PC-3 (cell line): Measurements from ENCODE around the gene TOM1L2. TPM values are rescaled to one million over a fixed set of nuclear protein-coding genes. Genes with fewer than 3 reads are reported as not detected.

Source experiments
- ATAC-seq: fragments of 200-7000 bp; cut with Tn5 transposase; 2 replicates; pipeline ENCODE4 v1.9.1; 2020; ENCODE audit warnings: mild to moderate bottlenecking, moderate library complexity
- BruUV-seq: library from RNA; stranded (reverse); fragments of 400-500 nt; replicated peaks from 2 replicates; lab custom pipeline; 2021; lab: Mats Ljungman, UMichigan
- CTCF ChIA-PET: fragments of 300-600 bp; sonication (Branson Sonifier 250); formaldehyde crosslinking; loops from one replicate; lab custom pipeline; 2022; ENCODE audit warnings: antibody characterized with exemption; lab: Charles Lee
- POLR2A ChIA-PET: fragments of 300-600 bp; sonication (Branson Sonifier 250); formaldehyde crosslinking; loops from one replicate; lab custom pipeline; 2022; ENCODE audit warnings: antibody characterized with exemption; ENCODE audit not compliant: unreplicated experiment; lab: Charles Lee
- DNase-seq: peaks from one replicate; pipeline ENCODE4 v3.0.0-alpha.2; 2015
- H2AFZ ChIP-seq: fragments of 300-600 bp; sonication (generic); 2 replicates; pipeline ENCODE4 v1.6.0; 2016; ENCODE audit warnings: antibody characterized with exemption, low read length
- H3F3A ChIP-seq: fragments of 300-600 bp; sonication (generic); one replicate; pipeline ENCODE4 v1.6.0; 2017; ENCODE audit warnings: antibody characterized with exemption, low read length, control low read depth, mild to moderate bottlenecking; ENCODE audit not compliant: unreplicated experiment
- H3K27ac ChIP-seq: fragments of 300-600 bp; sonication (generic); 2 replicates; pipeline ENCODE4 v1.5.1; 2016; ENCODE audit warnings: mild to moderate bottlenecking, low read length
- H3K27me3 ChIP-seq: fragments of 300-600 bp; sonication (generic); 2 replicates; pipeline ENCODE4 v1.6.1; 2016; ENCODE audit warnings: low read length, mixed read lengths
- H3K36me3 ChIP-seq: fragments of 300-600 bp; sonication (generic); 2 replicates; pipeline ENCODE4 v1.6.1; 2016; ENCODE audit warnings: low read depth, mixed run types, low read length, mixed read lengths
- H3K4me1 ChIP-seq: fragments of 300-600 bp; sonication (generic); 2 replicates; pipeline ENCODE4 v1.5.1; 2016; ENCODE audit warnings: low read length; ENCODE audit not compliant: insufficient read depth
- H3K4me2 ChIP-seq: fragments of 300-600 bp; sonication (generic); 2 replicates; pipeline ENCODE4 v1.6.0; 2016; ENCODE audit warnings: low read length
- H3K4me3 ChIP-seq: fragments of 300-600 bp; sonication (generic); 2 replicates; pipeline ENCODE4 v1.5.1; 2016; ENCODE audit warnings: mild to moderate bottlenecking, low read length, mixed read lengths
- H3K79me2 ChIP-seq: fragments of 300-600 bp; sonication (generic); 2 replicates; pipeline ENCODE4 v1.6.1; 2017; ENCODE audit warnings: low read length, mixed read lengths
- H3K9ac ChIP-seq: fragments of 300-600 bp; sonication (generic); 2 replicates; pipeline ENCODE4 v1.6.0; 2016; ENCODE audit warnings: mild to moderate bottlenecking, low read length
- H3K9me2 ChIP-seq: fragments of 300-600 bp; sonication (generic); replicated peaks from 2 replicates; pipeline ENCODE4 v1.6.1; 2016; ENCODE audit warnings: mixed run types, low read length, mixed read lengths
- H3K9me3 ChIP-seq: fragments of 300-600 bp; sonication (generic); 2 replicates; pipeline ENCODE4 v1.6.1; 2016; ENCODE audit warnings: low read length, mixed read lengths
- H4K20me1 ChIP-seq: fragments of 300-600 bp; sonication (generic); 2 replicates; pipeline ENCODE4 v1.6.1; 2016; ENCODE audit warnings: low read length, mixed read lengths
- EZH2 ChIP-seq: fragments of 300-600 bp; sonication (generic); IDR thresholded peaks from one replicate; pipeline ENCODE4 v1.6.1; 2017; ENCODE audit warnings: antibody characterized with exemption, mild to moderate bottlenecking, low read length; ENCODE audit not compliant: unreplicated experiment
- EZH2phosphoT487 ChIP-seq: fragments of 300-600 bp; sonication (generic); IDR thresholded peaks from 2 replicates; pipeline ENCODE4 v1.6.1; 2018; ENCODE audit warnings: mild to moderate bottlenecking, antibody characterized with exemption, low read length, borderline replicate concordance
- intact Hi-C: fragments of 100-400 bp; cut with micrococcal nuclease; formaldehyde crosslinking; loops from 2 replicates; pipeline ENCODE4 v1.9.0; 2023
- total RNA-seq: library from RNA; depleted of rRNA; stranded (reverse); fragments of >200 nt; gene quantifications from 2 replicates; pipeline ENCODE4 v1.2.3, GENCODE V29; 2014
- TF ChIP-seq, protein P1 (sequence below): fragments of 300-600 bp; sonication (generic); conservative IDR thresholded peaks from 2 replicates; pipeline ENCODE4 v1.5.1; 2017; ENCODE audit warnings: antibody characterized with exemption, low read depth, mild to moderate bottlenecking, low read length

The TOM1L2 gene
- total RNA-seq, 1 experiment from 2014 or later, result 53.3 TPM

DNA sequence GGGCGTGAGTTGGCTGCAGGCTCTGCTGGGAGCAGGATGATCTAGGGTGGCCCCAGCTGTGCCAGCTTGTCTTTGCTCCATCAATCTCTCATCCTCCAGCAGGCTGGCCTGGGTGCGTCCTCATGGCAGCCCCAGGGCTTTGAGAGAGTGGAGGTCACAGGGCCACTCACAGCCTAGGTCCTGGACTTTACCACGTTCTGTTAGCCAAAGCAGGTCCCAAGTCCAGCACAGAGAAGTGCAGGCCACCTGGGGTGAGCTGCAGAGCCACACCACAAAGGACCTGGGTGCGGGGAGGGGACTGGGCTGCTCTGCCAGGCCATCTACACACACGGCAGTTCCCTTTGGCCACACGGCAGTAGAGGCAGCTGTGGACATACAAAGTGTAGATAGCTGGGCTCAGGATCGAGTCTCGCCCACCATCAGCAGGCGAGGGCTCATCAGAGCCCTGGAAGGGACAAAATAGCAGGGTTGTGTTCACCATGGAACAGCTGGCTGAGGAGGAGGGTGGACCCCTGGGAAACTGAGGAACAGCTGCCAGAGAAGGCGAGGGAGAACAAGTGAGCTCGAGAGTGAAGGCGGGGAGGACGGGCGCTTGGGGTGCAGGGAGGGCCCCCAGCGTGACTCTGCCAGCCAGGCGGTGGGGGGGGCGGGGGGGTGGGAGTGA lies 165.5 kb downstream of the TOM1L2 start:
- H3K9me2 ChIP-seq, result no peaks in the 10 kb centered on the region
- peaks cover 17% of the 10 kb centered on the region for H3K36me3 ChIP-seq
- DNase-seq (no peak), ATAC-seq (no peak)
- no peaks in the 10 kb centered on the region for H4K20me1 ChIP-seq
- H3K4me3 ChIP-seq, result no peak overlapping the region
- ChIA-PET POLR2A (no interaction called here), CTCF (no interaction called here)
- peaks cover 3% of the 10 kb centered on the region for H3F3A ChIP-seq
- no peak for TF ChIP-seq EZH2phosphoT487
- no peak overlapping the region for H3K9ac ChIP-seq
- H3K9me3 ChIP-seq, result no peaks in the 10 kb centered on the region
- no peak overlapping the region for H3K4me2 ChIP-seq
- H3K79me2 ChIP-seq, result no peaks in the 10 kb centered on the region
- H3K27ac ChIP-seq, result no peak overlapping the region
- H2AFZ ChIP-seq, result no peak overlapping the region
- H3K27me3 ChIP-seq, result no peaks in the 10 kb centered on the region
- no TSS peak for BruUV-seq
- peaks cover 4% of the 10 kb centered on the region for H3K4me1 ChIP-seq
- intact Hi-C loops, result no loop called here

GRCh38 chr17:17806035-17806434 lies 166.2 kb downstream of the TOM1L2 start:
- Histone ChIP-seq H3K9me2 (no peaks in the 10 kb centered on the region), H4K20me1 (no peaks in the 10 kb centered on the region), H3K9me3 (no peaks in the 10 kb centered on the region), H3K27me3 (no peaks in the 10 kb centered on the region), H3K36me3 (peaks cover 13% of the 10 kb centered on the region), H3K4me1 (no peaks in the 10 kb centered on the region), H3F3A (no peaks in the 10 kb centered on the region), H2AFZ (no peak overlapping the region), H3K79me2 (no peaks in the 10 kb centered on the region), H3K4me3 (no peak overlapping the region), H3K9ac (no peak overlapping the region), H3K4me2 (no peak overlapping the region), H3K27ac (no peak overlapping the region)
- CTCF ChIA-PET, result no interaction called here
- no peak for ATAC-seq
- BruUV-seq, result no TSS peak
- DNase-seq, result no peak
- POLR2A ChIA-PET, result no interaction called here
- intact Hi-C loops, result no loop called here
- TF ChIP-seq EZH2 (no peak), EZH2phosphoT487 (no peak)
- TF ChIP-seq, protein P1, sequence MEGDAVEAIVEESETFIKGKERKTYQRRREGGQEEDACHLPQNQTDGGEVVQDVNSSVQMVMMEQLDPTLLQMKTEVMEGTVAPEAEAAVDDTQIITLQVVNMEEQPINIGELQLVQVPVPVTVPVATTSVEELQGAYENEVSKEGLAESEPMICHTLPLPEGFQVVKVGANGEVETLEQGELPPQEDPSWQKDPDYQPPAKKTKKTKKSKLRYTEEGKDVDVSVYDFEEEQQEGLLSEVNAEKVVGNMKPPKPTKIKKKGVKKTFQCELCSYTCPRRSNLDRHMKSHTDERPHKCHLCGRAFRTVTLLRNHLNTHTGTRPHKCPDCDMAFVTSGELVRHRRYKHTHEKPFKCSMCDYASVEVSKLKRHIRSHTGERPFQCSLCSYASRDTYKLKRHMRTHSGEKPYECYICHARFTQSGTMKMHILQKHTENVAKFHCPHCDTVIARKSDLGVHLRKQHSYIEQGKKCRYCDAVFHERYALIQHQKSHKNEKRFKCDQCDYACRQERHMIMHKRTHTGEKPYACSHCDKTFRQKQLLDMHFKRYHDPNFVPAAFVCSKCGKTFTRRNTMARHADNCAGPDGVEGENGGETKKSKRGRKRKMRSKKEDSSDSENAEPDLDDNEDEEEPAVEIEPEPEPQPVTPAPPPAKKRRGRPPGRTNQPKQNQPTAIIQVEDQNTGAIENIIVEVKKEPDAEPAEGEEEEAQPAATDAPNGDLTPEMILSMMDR, result no peak

DNA sequence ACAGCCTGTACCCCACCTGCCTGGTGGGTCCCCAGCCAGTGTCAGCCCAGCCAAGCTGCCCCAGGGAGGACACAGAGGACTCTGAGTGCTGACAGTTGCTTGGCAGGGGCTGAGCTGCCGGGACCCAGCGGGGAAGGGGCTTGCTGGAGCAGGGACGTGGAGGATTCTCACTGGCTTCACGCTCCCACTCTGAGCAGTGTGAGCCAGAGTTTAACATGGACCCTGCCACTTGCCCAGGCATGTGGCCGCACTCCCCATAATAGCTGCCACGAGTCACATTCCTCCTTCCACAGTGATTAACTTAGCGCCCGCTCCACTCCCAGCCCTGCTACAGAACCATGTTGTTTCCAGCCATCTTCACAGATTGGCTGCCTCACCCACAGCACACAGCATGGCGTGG lies 166.6 kb downstream of the TOM1L2 start:
- peaks cover 9% of the 10 kb centered on the region; the same call in 1 of the 2 replicates for H3K36me3 ChIP-seq
- no peaks in the 10 kb centered on the region for H3K9me2 ChIP-seq
- H3K9me3 ChIP-seq, result no peaks in the 10 kb centered on the region
- no peak overlapping the region for H3K4me3 ChIP-seq
- DNase-seq, result no peak
- H3K27me3 ChIP-seq, result no peaks in the 10 kb centered on the region
- no peak overlapping the region for H3K4me2 ChIP-seq
- no peak for ATAC-seq
- no peaks in the 10 kb centered on the region for H3F3A ChIP-seq
- H3K9ac ChIP-seq, result no peak overlapping the region
- H4K20me1 ChIP-seq, result no peaks in the 10 kb centered on the region
- H3K4me1 ChIP-seq, result no peaks in the 10 kb centered on the region
- no peaks in the 10 kb centered on the region for H3K79me2 ChIP-seq
- no TSS peak for BruUV-seq
- no peak overlapping the region for H3K27ac ChIP-seq
- CTCF ChIA-PET, result no interaction called here
- POLR2A ChIA-PET, result no interaction called here
- no peak overlapping the region for H2AFZ ChIP-seq
- no peak for TF ChIP-seq EZH2
- TF ChIP-seq, protein P1, result no peak
- TF ChIP-seq EZH2phosphoT487, result no peak
- intact Hi-C loops, result no loop called here
